ENCODE measurements around the gene SLC22A31. TPM values are rescaled to one million over a fixed set of nuclear protein-coding genes. Genes with fewer than 3 reads are reported as not detected.

The SLC22A31 gene
- total and polyA plus RNA-seq, 9 of the 15 experiments (the other 6 are each of a cell fraction or from before 2014, with no cell fraction given), result 0.29 to 2.2 (median 0.47) TPM; not detected in 3

- no peak for TF ChIP-seq THAP12 (CRISPR knock-in tag; IDR thresholded peaks at IDR 0.05)
- no peak for TF ChIP-seq ZNF609 (CRISPR knock-in tag; IDR thresholded peaks at IDR 0.05; ENCODE audit: borderline replicate concordance)
- TF ChIP-seq IRF1 (CRISPR knock-in tag; IDR thresholded peaks at IDR 0.05; ENCODE audit: borderline replicate concordance), result no peak
- TF ChIP-seq OTX1 (CRISPR knock-in tag; IDR thresholded peaks at IDR 0.05), result no peak
- TF ChIP-seq ZNF512 (tag; IDR thresholded peaks at IDR 0.05), result no peak
- peak; percentile 55; the same call in 1 of the 2 replicates for TF ChIP-seq FOXM1 (IDR thresholded peaks at IDR 0.05; ENCODE audit: low read depth)
- TF ChIP-seq FOXM1 (CRISPR knock-in tag; IDR thresholded peaks at IDR 0.05; ENCODE audit: low read depth), result no peak
- TF ChIP-seq SOX6 (IDR thresholded peaks at IDR 0.05), result peak; percentile 55
- peak; percentile 48; the same call in 1 of the 2 replicates for TF ChIP-seq CTBP1 (IDR thresholded peaks at IDR 0.05; ENCODE audit: borderline replicate concordance)
- TF ChIP-seq MEIS2 (IDR thresholded peaks at IDR 0.05; ENCODE audit: partially characterized antibody), result peak; percentile 23
- peak; percentile 91 for TF ChIP-seq DPF2 (IDR thresholded peaks at IDR 0.05)
- no peak for TF ChIP-seq EHMT2 (IDR thresholded peaks at IDR 0.05)
- TF ChIP-seq L3MBTL2 (IDR thresholded peaks at IDR 0.05), result peak; percentile 55; the same call in 1 of the 2 replicates
- no peak for TF ChIP-seq HDAC6 (IDR thresholded peaks at IDR 0.05; ENCODE audit: low read depth, low read length)
- no peak for TF ChIP-seq PHTF2 (CRISPR knock-in tag; IDR thresholded peaks at IDR 0.05)
- peak; percentile 80 for TF ChIP-seq CBFA2T2 (conservative IDR thresholded peaks at IDR 0.05)
- TF ChIP-seq TAF1 (IDR thresholded peaks at IDR 0.05; ENCODE audit: control insufficient read depth, extremely low read depth, insufficient read depth, low read length, severe bottlenecking), result no peak
- TF ChIP-seq HDAC1 (IDR thresholded peaks at IDR 0.05), result peak in 1 of 2 experiments; percentile 68; a peak in 2 of 4 replicates
- no peak for TF ChIP-seq SRSF1 (IDR thresholded peaks at IDR 0.05; ENCODE audit: low read depth, low read length)
Measured at GRCh38 chr16:89219365-89219764, 19.0 kb upstream of the SLC22A31 start (continued).
